Progenitor cell of endocrine pancreas (in vitro differentiated cells): ENCODE results near the gene KRTAP12-2. TPM values are rescaled to one million over a fixed set of nuclear protein-coding genes. Genes with fewer than 3 reads are reported as not detected.
A peak's percentile ranks its signal among the peaks of the same experiment; 100 is the strongest.

ENCODE experiments used
- DNase-seq: peaks from one replicate; pipeline ENCODE4 v3.0.0; 2021; ENCODE audit warnings: low spot score; ENCODE audit not compliant: unreplicated experiment
- H3K27ac Mint-ChIP-seq: 2 replicates; pipeline ENCODE4 v1.8.0; 2021; ENCODE audit warnings: mild to moderate bottlenecking, moderate library complexity, mixed read lengths
- H3K27me3 Mint-ChIP-seq: 2 replicates; pipeline ENCODE4 v1.8.0; 2021; ENCODE audit warnings: mixed read lengths
- H3K36me3 Mint-ChIP-seq: 2 replicates; pipeline ENCODE4 v1.8.0; 2022; ENCODE audit warnings: mixed read lengths; ENCODE audit not compliant: insufficient read depth
- H3K4me1 Mint-ChIP-seq: 2 replicates; pipeline ENCODE4 v1.8.0; 2021; ENCODE audit warnings: low read depth, mixed read lengths
- H3K4me3 Mint-ChIP-seq: 2 replicates; pipeline ENCODE4 v1.8.0; 2021; ENCODE audit warnings: low read depth, mild to moderate bottlenecking, moderate library complexity, mixed read lengths
- H3K9me3 Mint-ChIP-seq: 2 replicates; pipeline ENCODE4 v1.8.0; 2021; ENCODE audit warnings: low read depth, mixed read lengths
- total RNA-seq: library from RNA; stranded (reverse); gene quantifications from 2 replicates; pipeline ENCODE4 v1.2.1, GENCODE V29; 2021
- TF ChIP-seq, protein P1 (sequence below): fragments of 200-600 bp; sonication (generic); IDR thresholded peaks from one replicate; pipeline ENCODE4 v1.5.0; 2021; ENCODE audit warnings: antibody characterized with exemption, mild to moderate bottlenecking; ENCODE audit not compliant: unreplicated experiment

Gene KRTAP12-2
- total RNA-seq, 1 donor from 2014 or later, result not detected

DNA sequence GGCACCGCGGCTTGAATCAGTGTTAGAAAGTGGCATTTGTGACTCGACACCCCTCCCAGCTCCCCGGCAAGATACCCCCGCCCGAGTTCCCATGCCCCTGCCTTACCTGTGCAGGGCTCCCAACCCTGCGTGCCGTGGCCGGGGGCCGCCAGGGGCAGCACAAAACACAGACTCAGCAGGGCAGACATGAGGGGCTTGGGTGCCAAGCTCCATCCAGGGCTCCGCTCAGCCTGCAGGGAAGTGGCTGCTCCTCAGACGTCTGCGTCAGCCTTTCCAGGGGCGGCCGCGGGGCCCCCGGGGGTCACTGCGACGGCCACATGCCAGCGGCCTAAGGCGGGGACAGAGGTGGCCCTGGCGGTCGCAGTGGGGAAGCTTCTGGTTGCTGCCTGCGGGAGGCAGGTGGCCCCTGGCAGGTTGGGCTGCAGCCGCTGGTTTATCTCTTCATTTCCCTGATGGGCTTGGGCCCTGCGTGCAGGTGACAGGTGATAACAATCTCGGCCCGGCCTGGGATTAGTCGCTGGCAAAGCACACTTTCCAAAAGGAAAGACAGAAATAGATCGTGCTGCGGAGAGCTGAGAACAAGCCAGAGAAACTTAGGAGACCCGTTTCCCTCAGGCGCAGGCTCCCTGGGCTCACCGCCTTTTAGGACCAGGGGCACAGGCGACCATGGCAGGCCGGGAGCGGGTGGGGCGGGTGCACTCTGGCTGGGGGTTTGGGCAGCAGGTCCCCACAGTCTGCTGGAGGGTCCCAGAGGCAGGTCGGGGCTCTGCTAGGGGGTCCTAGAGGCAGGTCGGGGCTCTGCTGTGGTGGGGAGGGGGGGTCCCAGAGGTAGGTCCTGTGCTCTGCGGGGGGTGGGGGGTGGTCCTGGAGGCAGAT is 44.8 kb upstream of the KRTAP12-2 start, which contains the start of gene TSPEAR:
Gene TSPEAR (minus strand): TSS at position 246 of the 876 bp plus-strand sequence. CDS start 58 bp downstream, at position 188.
- H3K27ac Mint-ChIP-seq, result no peak within 1 kb of the TSS
- H3K36me3 Mint-ChIP-seq, result no peaks in the 10 kb centered on the region
- H3K4me3 Mint-ChIP-seq, result peak within 1 kb of the TSS; percentile 44
- peaks cover 89% of the 10 kb centered on the region for H3K27me3 Mint-ChIP-seq
- H3K4me1 Mint-ChIP-seq, result peaks cover 12% of the 10 kb centered on the region
- H3K9me3 Mint-ChIP-seq, result no peaks in the 10 kb centered on the region
- TF ChIP-seq, protein P1, sequence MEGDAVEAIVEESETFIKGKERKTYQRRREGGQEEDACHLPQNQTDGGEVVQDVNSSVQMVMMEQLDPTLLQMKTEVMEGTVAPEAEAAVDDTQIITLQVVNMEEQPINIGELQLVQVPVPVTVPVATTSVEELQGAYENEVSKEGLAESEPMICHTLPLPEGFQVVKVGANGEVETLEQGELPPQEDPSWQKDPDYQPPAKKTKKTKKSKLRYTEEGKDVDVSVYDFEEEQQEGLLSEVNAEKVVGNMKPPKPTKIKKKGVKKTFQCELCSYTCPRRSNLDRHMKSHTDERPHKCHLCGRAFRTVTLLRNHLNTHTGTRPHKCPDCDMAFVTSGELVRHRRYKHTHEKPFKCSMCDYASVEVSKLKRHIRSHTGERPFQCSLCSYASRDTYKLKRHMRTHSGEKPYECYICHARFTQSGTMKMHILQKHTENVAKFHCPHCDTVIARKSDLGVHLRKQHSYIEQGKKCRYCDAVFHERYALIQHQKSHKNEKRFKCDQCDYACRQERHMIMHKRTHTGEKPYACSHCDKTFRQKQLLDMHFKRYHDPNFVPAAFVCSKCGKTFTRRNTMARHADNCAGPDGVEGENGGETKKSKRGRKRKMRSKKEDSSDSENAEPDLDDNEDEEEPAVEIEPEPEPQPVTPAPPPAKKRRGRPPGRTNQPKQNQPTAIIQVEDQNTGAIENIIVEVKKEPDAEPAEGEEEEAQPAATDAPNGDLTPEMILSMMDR, result peak; percentile 40
- DNase-seq, result no peak

DNA sequence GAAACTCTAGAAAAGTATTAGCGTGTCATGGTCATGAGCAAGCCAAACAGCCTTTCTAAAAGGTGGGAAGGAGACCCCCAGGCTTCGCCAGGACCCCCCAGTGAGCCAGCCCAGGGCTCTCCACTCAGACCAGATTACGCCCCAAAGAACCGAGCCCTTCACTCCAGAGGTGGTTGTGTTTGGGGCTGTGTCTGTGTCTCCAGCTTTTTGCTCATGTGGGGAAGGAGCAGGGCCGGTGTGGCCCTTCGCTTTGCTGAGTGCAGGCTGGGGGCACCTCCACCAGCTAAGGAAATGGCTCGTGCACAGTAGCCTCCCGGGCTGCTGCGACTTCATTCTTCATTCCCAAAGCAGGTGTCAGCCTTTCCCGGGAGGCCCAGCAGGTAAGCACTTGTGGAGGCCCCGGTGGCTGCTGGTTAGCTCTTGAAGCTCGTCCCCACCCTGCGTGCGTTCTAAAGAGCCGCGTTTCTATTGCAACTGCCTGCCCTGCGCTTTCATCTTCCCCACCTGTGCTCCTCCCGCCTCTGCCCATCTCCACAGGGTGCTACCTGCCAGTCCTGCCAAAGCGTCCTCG is 44.1 kb upstream of the KRTAP12-2 start:
- TF ChIP-seq, protein P1, result no peak
- Mint-ChIP-seq H3K4me1 (peaks cover 12% of the 10 kb centered on the region), H3K27ac (no peak overlapping the region), H3K27me3 (peaks cover 93% of the 10 kb centered on the region), H3K9me3 (peaks cover under 1% of the 10 kb centered on the region), H3K36me3 (no peaks in the 10 kb centered on the region), H3K4me3 (peak overlapping the region; percentile 44)
- no peak for DNase-seq

GRCh38 chr21:44710294-44710665 is 43.6 kb upstream of the KRTAP12-2 start:
- peaks cover 12% of the 10 kb centered on the region for H3K4me1 Mint-ChIP-seq
- no peaks in the 10 kb centered on the region for H3K36me3 Mint-ChIP-seq

DNA sequence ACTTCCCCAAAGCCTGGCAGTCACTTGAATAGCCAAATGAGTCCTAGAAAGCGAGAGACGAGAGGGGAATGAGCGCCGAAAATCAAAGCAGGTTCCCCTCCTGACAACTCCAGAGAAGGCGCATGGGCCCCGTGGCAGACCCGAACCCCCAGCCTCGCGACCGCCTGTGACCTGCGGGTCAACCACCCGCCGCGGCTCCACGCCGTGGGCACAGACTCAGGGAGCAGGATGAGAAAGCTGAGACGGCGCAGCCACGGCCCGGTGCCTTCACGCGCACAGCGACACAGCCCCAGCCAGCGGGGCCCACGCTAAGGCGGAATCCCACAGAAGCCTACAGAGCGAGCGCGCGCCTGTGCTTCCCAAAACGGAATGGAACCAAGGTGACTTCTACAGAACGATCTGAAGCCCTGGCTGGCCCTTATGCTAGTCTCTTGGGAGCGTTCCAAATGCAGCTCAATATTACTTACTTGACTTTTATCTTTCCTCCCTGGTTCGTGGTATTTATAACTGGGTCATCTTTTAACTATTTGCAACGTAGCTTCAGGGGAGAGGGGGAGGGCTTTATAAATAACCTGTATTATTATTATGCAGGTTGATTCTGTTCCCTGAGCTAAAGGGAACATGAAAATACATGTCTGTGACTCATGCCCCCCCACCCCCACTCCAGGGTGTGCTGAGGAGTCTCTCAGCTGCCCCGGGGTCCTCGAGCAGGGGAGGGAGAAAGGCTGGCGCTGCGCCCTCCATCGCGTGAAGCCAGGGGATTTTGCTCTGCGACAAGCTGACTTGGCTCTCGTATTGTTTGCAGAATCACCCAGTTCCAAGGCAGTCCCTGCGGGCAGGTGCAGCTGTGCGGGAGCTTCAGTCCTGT is 42.9 kb upstream of the KRTAP12-2 start:
- H3K4me1 Mint-ChIP-seq, result peaks cover 12% of the 10 kb centered on the region
- H3K27ac Mint-ChIP-seq, result no peak overlapping the region
- no peaks in the 10 kb centered on the region for H3K36me3 Mint-ChIP-seq
- peaks cover 3% of the 10 kb centered on the region for H3K9me3 Mint-ChIP-seq
- DNase-seq, result no peak
- TF ChIP-seq, protein P1, result no peak
- H3K27me3 Mint-ChIP-seq, result peaks cover 93% of the 10 kb centered on the region
- H3K4me3 Mint-ChIP-seq, result no peak overlapping the region

More at GRCh38 chr21:44710294-44710665, 43.6 kb upstream of the KRTAP12-2 start:
- TF ChIP-seq, protein P1, result no peak
- Mint-ChIP-seq H3K9me3 (peaks cover 3% of the 10 kb centered on the region), H3K27ac (no peak overlapping the region), H3K4me3 (no peak overlapping the region), H3K27me3 (peaks cover 93% of the 10 kb centered on the region)
- no peak for DNase-seq
